ENCODE results near the gene ETV1.

Gene ETV1

GRCh38 chr7:13982940-13983677, 6.4 kb downstream of the ETV1 start:
- no peak for DNase-seq (ENCODE audit: extremely low spot score)

GRCh38 chr7:13981070-13981469, 8.4 kb downstream of the ETV1 start:
- TF ChIP-seq CTCF (IDR thresholded peaks at IDR 0.05; ENCODE audit: control extremely low read depth, extremely low read depth, low read depth, missing control alignments) = no peak
- CTCF ChIA-PET = interaction anchor here (1.6 kb wide), 1 partner anchor 12 kb away, joined by 4 read pairs; no protein-coding TSS in a partner anchor

More at GRCh38 chr7:13982940-13983677, 6.4 kb downstream of the ETV1 start:
- ChIA-PET CTCF (interaction anchor here (1.2 kb wide), 1 partner anchor 15 kb away, joined by 3 read pairs; no protein-coding TSS in a partner anchor), POLR2A (no interaction called here)
- no peak for TF ChIP-seq CTCF (IDR thresholded peaks at IDR 0.05; ENCODE audit: control extremely low read depth, extremely low read depth, low read depth, missing control alignments)

GRCh38 chr7:13980474-13980873, 9.0 kb downstream of the ETV1 start:
- TF ChIP-seq CTCF (IDR thresholded peaks at IDR 0.05; ENCODE audit: control extremely low read depth, extremely low read depth, low read depth, missing control alignments) = no peak
- no peak for DNase-seq (ENCODE audit: extremely low spot score)
- ChIA-PET POLR2A (no interaction called here), CTCF (interaction anchor here (1.6 kb wide), 1 partner anchor 12 kb away, joined by 4 read pairs; no protein-coding TSS in a partner anchor)

More at GRCh38 chr7:13981070-13981469, 8.4 kb downstream of the ETV1 start:
- POLR2A ChIA-PET = no interaction called here
- DNase-seq (ENCODE audit: extremely low spot score) = no peak

GRCh38 chr7:13979671-13980435, 9.6 kb downstream of the ETV1 start:
- no peak for DNase-seq (ENCODE audit: extremely low spot score)
- ChIA-PET POLR2A (no interaction called here), CTCF (interaction anchor here (0.9 to 1.6 kb wide), 2 partner anchors 10 to 13 kb away, joined by 3 to 4 read pairs; partner anchors contain the start of gene ETV1)
- no peak for TF ChIP-seq CTCF (IDR thresholded peaks at IDR 0.05; ENCODE audit: control extremely low read depth, extremely low read depth, low read depth, missing control alignments)

GRCh38 chr7:13976594-13976993, 12.9 kb downstream of the ETV1 start:
- no peak for TF ChIP-seq CTCF (IDR thresholded peaks at IDR 0.05; ENCODE audit: control extremely low read depth, extremely low read depth, low read depth, missing control alignments)
- POLR2A ChIA-PET = no interaction called here
- CTCF ChIA-PET = no interaction called here
- no peak for DNase-seq (ENCODE audit: extremely low spot score)

GRCh38 chr7:13965077-13965476, 24.4 kb downstream of the ETV1 start:
- POLR2A ChIA-PET = no interaction called here
- no peak for DNase-seq (ENCODE audit: extremely low spot score)
- CTCF ChIA-PET = interaction anchor here (0.9 to 1.7 kb wide), 2 partner anchors 22 to 30 kb away, joined by 3 to 4 read pairs; no protein-coding TSS in a partner anchor
- TF ChIP-seq CTCF (IDR thresholded peaks at IDR 0.05; ENCODE audit: control extremely low read depth, extremely low read depth, low read depth, missing control alignments) = no peak
